Embryonic facial prominence (tissue), 1 donor: Measurements from ENCODE around the gene JARID2.

Source experiments
- DNase-seq: peaks from one replicate; pipeline ENCODE4 v3.0.0-alpha.2; 2016; ENCODE audit errors: extremely low spot score

Gene JARID2

DNA sequence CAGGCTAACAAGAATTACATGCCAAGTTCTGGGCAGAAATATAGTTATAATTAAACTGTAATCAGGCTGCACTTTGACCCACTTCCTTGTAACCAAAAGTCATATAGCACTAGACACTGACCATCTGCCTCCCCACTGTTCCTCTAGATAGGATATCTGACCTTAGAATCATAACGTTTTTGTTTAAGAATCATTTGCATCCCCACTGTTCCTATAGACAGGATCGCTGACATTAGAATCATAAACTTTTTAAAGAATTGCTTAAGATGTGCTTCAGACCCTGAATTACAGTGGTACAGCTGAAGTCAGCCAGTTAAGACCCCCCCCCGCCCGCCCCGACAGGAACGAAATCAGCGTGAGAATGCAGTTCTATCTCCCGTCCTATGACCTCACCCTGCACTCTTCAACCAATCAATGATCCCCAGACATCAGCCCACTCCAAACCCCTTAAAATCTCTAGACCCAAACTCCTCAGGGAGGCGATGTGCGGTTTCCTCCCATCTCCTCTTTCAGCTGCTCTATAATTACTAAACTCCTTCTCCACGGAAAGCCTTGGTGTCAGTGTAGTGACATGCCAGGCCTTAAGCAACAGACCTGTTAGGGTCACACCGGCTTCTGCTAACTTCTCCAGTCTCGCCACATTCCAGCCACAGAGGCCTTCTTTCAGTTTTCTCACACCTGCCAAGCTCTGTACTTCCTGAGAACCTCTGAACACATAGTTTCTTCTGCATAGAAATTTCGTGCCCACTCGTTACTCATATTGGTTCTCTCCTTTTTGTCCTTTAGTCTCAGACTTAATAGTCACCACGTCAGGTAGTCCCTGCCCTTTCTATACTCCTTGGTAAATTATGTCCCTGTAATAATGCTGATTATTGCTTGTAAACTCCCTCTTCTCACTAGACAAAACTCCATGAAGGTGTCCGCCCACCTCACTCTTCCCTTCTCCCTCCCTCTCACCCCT, 323.4 kb downstream of the JARID2 start:
- DNase-seq: no peak

DNA sequence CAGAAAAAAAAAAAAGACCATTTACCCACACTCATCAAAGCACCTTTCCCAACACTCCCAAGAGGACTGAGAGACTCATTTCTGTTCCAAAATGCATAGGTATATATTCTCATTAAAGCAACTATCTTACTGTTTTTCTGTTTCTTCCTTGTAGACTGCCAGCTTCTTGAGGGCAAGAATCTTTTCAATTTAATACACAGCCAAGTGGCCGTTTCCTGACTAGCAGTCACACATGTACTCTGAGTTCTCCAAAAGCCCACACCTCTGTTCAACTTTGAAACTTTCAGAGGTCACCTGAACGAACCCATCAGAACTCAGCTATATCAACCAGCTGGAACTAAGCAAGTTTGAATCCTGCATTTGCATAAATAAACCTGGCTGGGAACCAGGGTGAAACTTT, 324.3 kb downstream of the JARID2 start:
- no peak for DNase-seq
